Neutrophil (primary cell): ENCODE results near the gene MPPED1.
A peak's percentile ranks its signal among the peaks of the same experiment; 100 is the strongest.

Experiments
- H3K27ac ChIP-seq: fragments of 200-600 bp; sonication (generic); 2 replicates; pipeline ENCODE4 v1.5.1; 2016; ENCODE audit warnings: mild to moderate bottlenecking, moderate library complexity
- H3K27me3 ChIP-seq: fragments of 200-600 bp; sonication (generic); 2 replicates; pipeline ENCODE4 v1.6.0; 2016; ENCODE audit warnings: mild to moderate bottlenecking
- H3K36me3 ChIP-seq: fragments of 200-600 bp; sonication (generic); 2 replicates; pipeline ENCODE4 v1.5.1; 2017
- H3K4me1 ChIP-seq, 2 experiments: fragments of 200-600 bp in 1 of 2; sonication (generic) in 1 of 2; 1 replicate in 1 of 2; 2 replicates in 1 of 2; pipeline versions ENCODE4 v1.5.1 to v1.6.1; 2013 to 2016; ENCODE audit warnings: low read depth in 1 of 2, low read length in 1 of 2, mild to moderate bottlenecking in 1 of 2, moderate library complexity in 1 of 2; ENCODE audit not compliant: control insufficient read depth in 1 of 2, insufficient read depth in 1 of 2
- H3K4me3 ChIP-seq, 2 experiments: fragments of 200-600 bp in 1 of 2; sonication (generic) in 1 of 2; 1 replicate in 1 of 2; 2 replicates in 1 of 2; pipeline ENCODE4 v1.5.1; 2013 to 2016; ENCODE audit warnings: low read depth in 1 of 2, low read length in 1 of 2, mild to moderate bottlenecking in 1 of 2, moderate library complexity in 1 of 2
- H3K9me3 ChIP-seq: fragments of 200-600 bp; sonication (generic); 2 replicates; pipeline ENCODE4 v1.5.1; 2016
- CTCF ChIP-seq: fragments of 200-600 bp; sonication (generic); IDR thresholded peaks from 2 replicates; pipeline ENCODE4 v1.5.1; 2016; ENCODE audit warnings: antibody characterized with exemption

The MPPED1 gene

DNA sequence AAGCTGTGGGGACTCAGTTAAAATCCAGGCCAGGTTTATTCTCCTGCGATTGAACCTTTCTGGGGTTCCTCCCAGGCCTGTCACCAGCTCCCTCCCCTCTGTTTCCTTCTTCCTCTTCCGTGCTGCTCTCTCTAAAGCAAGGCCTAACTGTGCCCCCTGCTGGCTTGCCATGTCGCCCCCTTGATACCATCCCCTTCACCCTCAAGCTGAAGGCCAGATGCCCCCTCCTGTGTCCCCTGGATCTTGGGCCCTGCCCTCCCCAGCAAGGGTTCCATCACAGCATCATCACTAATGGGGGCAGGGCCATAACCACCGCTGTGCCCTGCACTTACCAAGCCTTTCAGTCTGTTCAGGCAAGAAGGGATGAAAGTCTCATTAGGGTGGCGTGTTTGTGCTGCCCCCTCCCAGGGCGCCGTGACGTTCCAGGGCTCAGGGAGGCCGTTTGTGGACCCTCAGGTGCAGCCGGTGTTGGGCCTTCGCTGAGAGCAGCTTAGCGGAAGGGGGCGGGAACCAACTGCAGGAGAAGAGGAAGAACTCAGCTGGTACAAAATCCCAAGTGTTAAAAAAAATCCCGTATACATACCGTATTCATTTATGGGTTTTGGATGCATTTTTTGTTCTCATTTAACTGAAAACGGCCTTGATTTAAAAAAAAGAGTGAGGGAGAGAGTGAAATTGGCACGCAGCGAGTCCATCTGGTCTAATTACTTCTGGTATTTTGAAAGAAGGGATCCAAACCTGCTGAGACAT is 69.9 kb downstream of the MPPED1 start:
- no peak for TF ChIP-seq CTCF
- H3K9me3 ChIP-seq = no peaks in the 10 kb centered on the region
- H3K4me3 ChIP-seq = peak overlapping the region; percentile 13 to 33
- H3K27me3 ChIP-seq = no peaks in the 10 kb centered on the region
- H3K27ac ChIP-seq = no peak overlapping the region
- H3K36me3 ChIP-seq = no peaks in the 10 kb centered on the region
- peaks cover 0 to 8% of the 10 kb centered on the region in 2 experiments for H3K4me1 ChIP-seq

- Histone ChIP-seq H3K4me3 (no peak overlapping the region), H3K27me3 (no peaks in the 10 kb centered on the region), H3K9me3 (no peaks in the 10 kb centered on the region), H3K4me1 (peaks cover 0 to 8% of the 10 kb centered on the region in 2 experiments), H3K36me3 (no peaks in the 10 kb centered on the region), H3K27ac (no peak overlapping the region)
- TF ChIP-seq CTCF = no peak
These were observed 70.5 kb downstream of the MPPED1 start for GRCh38 chr22:43482318-43482625.

GRCh38 chr22:43483266-43483665 is 71.5 kb downstream of the MPPED1 start:
- peaks cover 0 to 8% of the 10 kb centered on the region in 2 experiments for H3K4me1 ChIP-seq
- no peak overlapping the region for H3K4me3 ChIP-seq
- no peaks in the 10 kb centered on the region for H3K36me3 ChIP-seq
- no peak for TF ChIP-seq CTCF
- H3K9me3 ChIP-seq = no peaks in the 10 kb centered on the region
- H3K27ac ChIP-seq = no peak overlapping the region
- H3K27me3 ChIP-seq = no peaks in the 10 kb centered on the region

DNA sequence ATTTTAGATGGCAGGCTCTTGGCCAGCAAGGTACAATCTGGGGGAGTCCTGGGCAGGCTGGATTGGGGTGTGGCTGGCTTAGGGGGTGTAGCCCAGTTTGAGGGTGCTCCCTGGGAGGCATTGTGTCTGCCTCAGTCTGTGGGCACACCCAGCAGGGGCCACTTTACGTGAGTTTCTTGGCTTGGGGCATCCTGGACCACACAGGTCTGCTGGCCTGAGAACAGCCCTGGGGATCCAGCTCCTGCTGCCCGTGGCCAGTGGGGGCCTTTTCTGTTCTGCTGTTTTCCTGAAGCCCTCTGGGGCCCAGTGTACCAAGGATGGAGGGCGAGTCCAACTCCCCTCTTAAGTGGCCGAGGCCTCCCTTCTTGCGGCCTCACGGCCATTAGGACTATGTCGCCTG is 71.9 kb downstream of the MPPED1 start:
- Histone ChIP-seq H3K9me3 (no peaks in the 10 kb centered on the region), H3K4me1 (peaks cover 0 to 8% of the 10 kb centered on the region in 2 experiments), H3K4me3 (no peak overlapping the region), H3K27ac (no peak overlapping the region), H3K27me3 (no peaks in the 10 kb centered on the region), H3K36me3 (no peaks in the 10 kb centered on the region)
- TF ChIP-seq CTCF = no peak

- no peak for TF ChIP-seq CTCF
- no peaks in the 10 kb centered on the region for H3K27me3 ChIP-seq
- H3K4me1 ChIP-seq = peaks cover 0 to 8% of the 10 kb centered on the region in 2 experiments
- no peaks in the 10 kb centered on the region for H3K9me3 ChIP-seq
- H3K27ac ChIP-seq = no peak overlapping the region
- no peak overlapping the region for H3K4me3 ChIP-seq
- no peaks in the 10 kb centered on the region for H3K36me3 ChIP-seq
These were observed 72.4 kb downstream of the MPPED1 start for GRCh38 chr22:43484227-43484626.
